BJ (cell line): ENCODE measurements around the gene HGFAC. TPM values are rescaled to one million over a fixed set of nuclear protein-coding genes. Genes with fewer than 3 reads are reported as not detected.

ENCODE experiments used
- CTCF ChIA-PET: fragments of 350-600 bp; formaldehyde crosslinking; extraction: SDS; loops from one replicate; lab custom pipeline; 2021; ENCODE audit warnings: antibody characterized with exemption, inconsistent platforms; lab: Yijun Ruan, JAX
- POLR2A ChIA-PET: fragments of 300-600 bp; sonication (Branson Sonifier 250); formaldehyde crosslinking; extraction: SDS; loops from one replicate; lab custom pipeline; 2021; ENCODE audit warnings: antibody characterized with exemption; lab: Charles Lee
- DNase-seq: peaks from one replicate; pipeline ENCODE4 v3.0.0-alpha.2; 2011; ENCODE audit warnings: low read depth
- H3K27me3 ChIP-seq: 2 replicates; pipeline ENCODE4 v1.6.0; 2011; ENCODE audit warnings: low read length; ENCODE audit not compliant: control insufficient read depth, insufficient read depth
- H3K36me3 ChIP-seq: 2 replicates; pipeline ENCODE4 v1.5.1; 2011; ENCODE audit warnings: low read length; ENCODE audit not compliant: control insufficient read depth, insufficient read depth
- H3K4me3 ChIP-seq: 2 replicates; pipeline ENCODE4 v1.5.1; 2011; ENCODE audit warnings: low read depth, mild to moderate bottlenecking, control low read depth, low read length
- CTCF ChIP-seq: IDR thresholded peaks from 2 replicates; pipeline ENCODE4 v1.5.1; 2011; ENCODE audit warnings: low read depth, mild to moderate bottlenecking, control low read depth, inconsistent platforms, low read length, moderate library complexity; ENCODE audit not compliant: insufficient read depth
- polyA plus RNA-seq: library from polyadenylated mRNA; depleted of rRNA; stranded (reverse); fragments of >200 nt; gene quantifications from 2 replicates; pipeline ENCODE4 v1.2.3, GENCODE V29; 2011

HGFAC gene
- polyA plus RNA-seq, 1 experiment = not detected

- H3K4me3 ChIP-seq = no peak overlapping the region
- ChIA-PET POLR2A (no interaction called here), CTCF (interaction anchor here (0.6 to 3.1 kb wide), 35 partner anchors 8 to 1296 kb away, joined by 3 to 22 read pairs (median 3); partner anchors contain the start of gene DOK7)
- no peaks in the 10 kb centered on the region; the same call in 1 of the 2 replicates for H3K27me3 ChIP-seq
- no peak for TF ChIP-seq CTCF
- no peaks in the 10 kb centered on the region for H3K36me3 ChIP-seq
- no peak for DNase-seq
Measured at GRCh38 chr4:3481113-3481531, 39.4 kb downstream of the HGFAC start.

- no peaks in the 10 kb centered on the region for H3K36me3 ChIP-seq
- no peaks in the 10 kb centered on the region; the same call in 1 of the 2 replicates for H3K27me3 ChIP-seq
- no peak overlapping the region for H3K4me3 ChIP-seq
- ChIA-PET CTCF (interaction anchor here (0.6 to 3.1 kb wide), 15 partner anchors 10 to 399 kb away, joined by 3 to 22 read pairs (median 4); no protein-coding TSS in a partner anchor), POLR2A (no interaction called here)
- no peak for DNase-seq
- TF ChIP-seq CTCF = no peak
Measured at GRCh38 chr4:3481783-3482393, 40.1 kb downstream of the HGFAC start.

GRCh38 chr4:3482707-3483106, 40.9 kb downstream of the HGFAC start:
- no peaks in the 10 kb centered on the region for H3K36me3 ChIP-seq
- TF ChIP-seq CTCF = no peak
- ChIA-PET CTCF (interaction anchor here (0.6 kb wide), 1 partner anchor 398 kb away, joined by 3 read pairs; no protein-coding TSS in a partner anchor), POLR2A (no interaction called here)
- no peak overlapping the region for H3K4me3 ChIP-seq
- H3K27me3 ChIP-seq = no peaks in the 10 kb centered on the region; the same call in 1 of the 2 replicates
- no peak for DNase-seq

GRCh38 chr4:3483471-3483921, 41.7 kb downstream of the HGFAC start:
- TF ChIP-seq CTCF = no peak
- peak; percentile 12 for DNase-seq
- Histone ChIP-seq H3K36me3 (no peaks in the 10 kb centered on the region), H3K4me3 (no peak overlapping the region), H3K27me3 (no peaks in the 10 kb centered on the region; the same call in 1 of the 2 replicates)
- POLR2A ChIA-PET = no interaction called here
- CTCF ChIA-PET = no interaction called here

DNA sequence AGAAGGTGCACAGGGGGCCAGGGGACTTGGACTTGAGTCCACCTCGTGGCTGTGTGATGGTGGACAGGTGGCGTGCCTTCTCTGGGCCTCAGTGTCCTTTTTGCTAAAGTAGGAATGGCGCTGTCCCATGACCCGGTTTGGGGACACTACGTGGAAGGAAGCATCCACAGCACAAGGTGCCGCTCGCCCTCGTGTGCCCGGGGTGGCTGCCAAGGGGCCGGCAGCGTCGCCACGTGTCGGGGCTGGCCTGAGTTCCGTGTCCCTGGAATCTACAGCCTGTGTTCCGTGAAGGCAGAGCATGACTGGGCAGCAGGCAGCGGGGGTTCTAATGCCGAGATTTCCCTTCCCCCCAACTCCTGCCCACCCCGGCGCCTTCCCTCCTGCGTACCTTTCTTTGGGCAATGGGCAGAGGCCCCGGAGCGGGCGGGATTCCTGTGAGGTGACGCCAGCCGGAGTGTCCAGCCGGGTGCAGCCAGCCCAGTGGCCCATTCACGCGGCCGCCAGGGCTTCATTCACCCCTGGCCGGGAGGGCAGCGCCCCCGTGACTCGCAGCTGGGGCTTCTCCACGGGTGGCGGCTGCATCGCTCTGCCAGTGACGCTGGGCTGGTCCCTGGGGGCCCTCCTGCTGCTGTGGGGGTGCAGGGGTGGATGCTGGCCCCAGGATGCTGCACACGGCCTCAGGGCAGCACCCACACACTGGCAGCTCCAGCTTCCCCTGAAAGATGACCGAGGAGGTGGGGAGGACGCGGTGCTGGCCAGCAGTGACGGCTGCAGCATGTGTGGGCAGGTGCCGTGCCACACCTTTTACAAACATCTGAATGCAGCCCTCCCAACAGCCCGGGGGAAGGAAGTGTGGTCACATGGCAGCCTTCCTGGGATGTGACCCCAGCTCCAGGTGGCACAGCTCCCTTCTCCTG, 42.5 kb downstream of the HGFAC start:
- no peak for TF ChIP-seq CTCF
- no peaks in the 10 kb centered on the region; the same call in 1 of the 2 replicates for H3K27me3 ChIP-seq
- no peak overlapping the region for H3K4me3 ChIP-seq
- ChIA-PET CTCF (no interaction called here), POLR2A (no interaction called here)
- H3K36me3 ChIP-seq = no peaks in the 10 kb centered on the region
- no peak for DNase-seq
